ENCODE data around the gene MAGI2.
"Not testable (repeated sequence)": the region's sequence is repeated elsewhere in the genome, so short reads cannot be mapped to it uniquely, and the experiment has no call there.

Gene MAGI2

DNA sequence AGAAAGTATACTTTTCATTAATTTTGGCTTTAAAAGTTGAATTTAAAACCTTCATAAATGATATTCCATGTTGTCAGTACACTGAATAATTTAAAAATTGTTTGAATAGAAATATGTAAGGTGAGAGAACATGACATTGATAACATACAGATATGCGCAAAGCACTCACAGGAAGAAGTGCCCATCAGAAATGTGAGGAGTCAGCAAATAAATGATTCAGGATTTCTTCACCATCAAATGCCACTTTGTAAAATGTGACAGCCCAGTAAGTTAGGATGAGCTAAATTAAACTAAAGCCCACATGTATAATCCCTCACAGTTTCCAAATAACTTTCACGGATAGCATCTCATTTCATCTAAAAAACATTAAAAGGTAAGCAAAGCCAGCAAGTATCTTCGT, 417.6 kb downstream of the MAGI2 start:
- no peak for DNase-seq

DNA sequence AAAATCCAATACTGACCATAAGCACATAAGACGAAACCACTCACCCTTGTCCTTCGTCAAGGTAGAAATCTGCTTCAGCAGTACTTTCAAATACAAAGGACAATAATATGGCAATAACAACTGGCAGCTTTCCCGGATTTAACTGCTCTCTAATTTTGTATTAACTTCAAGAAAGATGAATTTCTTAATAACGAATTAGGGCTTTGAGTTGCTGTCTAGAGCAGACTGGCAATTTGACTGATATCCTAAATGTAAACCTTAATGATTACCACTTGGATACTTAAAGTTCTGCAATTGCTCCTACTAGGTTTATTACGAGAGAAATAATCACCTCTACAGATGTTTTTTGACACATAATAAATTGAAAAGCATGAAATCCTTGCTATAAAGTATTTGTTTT, 418.7 kb downstream of the MAGI2 start:
- DNase-seq = no peak

DNA sequence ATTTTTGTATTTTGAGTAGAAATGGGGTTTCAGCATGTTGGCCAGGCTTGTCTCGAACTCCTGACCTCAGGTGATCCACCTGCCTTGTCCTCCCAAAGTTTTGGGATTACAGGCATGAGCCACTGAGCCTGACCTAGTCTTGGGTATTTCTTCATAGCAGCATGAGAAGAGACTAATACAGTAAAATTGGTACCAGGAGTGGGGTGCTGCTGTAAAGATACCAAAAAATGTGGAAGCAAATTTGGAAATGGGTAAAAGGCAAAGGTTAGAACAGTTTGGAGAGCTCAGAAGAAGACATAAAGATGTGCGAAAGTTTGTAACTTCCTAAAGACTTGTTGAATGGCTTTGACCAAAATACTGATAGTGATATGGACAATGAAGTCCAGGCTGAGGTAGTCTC, 433.8 kb downstream of the MAGI2 start:
- not testable (repeated sequence) for DNase-seq

DNA sequence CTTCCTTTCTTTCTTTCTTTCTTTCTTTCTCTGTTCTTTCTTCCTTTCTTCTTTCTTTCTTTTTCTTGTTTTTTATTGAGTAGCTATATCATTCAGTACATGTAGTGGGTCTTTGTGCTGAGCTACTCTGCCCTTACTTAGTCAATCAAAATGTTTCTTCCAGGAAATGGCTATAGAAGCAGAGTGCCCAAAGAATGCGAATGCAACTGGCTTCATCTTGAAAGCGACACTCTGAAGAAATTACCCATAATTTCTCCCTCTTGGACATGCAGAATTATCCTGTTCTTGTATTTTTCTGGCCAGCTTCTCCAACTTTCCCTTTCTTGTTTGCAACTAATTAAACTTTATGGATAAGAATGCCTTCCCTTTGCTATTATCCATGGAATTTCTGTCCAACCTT, 441.5 kb downstream of the MAGI2 start:
- no peak for DNase-seq

DNA sequence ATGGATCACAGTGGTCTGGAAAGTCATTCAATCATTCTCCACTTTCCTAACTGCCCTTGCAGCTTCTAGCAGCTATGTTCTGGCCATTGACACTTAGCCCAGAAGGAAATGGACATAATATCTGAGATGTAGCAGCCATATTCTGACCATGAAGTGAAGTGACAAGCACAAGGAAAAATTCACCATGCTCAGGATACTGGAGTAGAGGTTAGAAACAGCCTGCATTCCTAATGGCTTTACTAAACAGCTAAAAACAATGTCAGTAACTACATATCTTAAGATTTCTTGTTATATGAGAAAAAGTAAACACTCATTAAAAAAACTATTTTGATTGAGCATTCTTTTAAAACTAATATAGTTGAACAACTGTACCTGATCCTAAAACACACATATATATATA, 443.8 kb downstream of the MAGI2 start:
- DNase-seq = no peak

DNA sequence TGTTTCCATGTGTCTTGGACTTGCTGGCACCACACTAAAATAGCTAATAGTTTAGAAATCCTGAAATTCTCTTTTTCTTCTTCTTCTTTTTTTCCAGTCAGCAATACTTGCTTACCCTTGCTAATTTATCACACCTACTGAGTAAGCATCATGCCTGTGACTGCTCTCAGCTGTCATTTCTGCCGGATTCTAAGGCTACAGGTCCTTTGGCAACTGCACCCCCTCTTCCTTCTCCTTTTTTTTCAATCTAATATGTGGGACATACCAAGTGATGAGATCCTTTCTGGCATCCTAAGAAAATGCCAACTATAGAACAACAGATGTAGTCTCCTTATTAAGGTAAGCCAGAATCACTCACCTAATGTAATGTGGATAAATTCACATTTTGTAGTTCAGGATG, 444.7 kb downstream of the MAGI2 start:
- DNase-seq = no peak

DNA sequence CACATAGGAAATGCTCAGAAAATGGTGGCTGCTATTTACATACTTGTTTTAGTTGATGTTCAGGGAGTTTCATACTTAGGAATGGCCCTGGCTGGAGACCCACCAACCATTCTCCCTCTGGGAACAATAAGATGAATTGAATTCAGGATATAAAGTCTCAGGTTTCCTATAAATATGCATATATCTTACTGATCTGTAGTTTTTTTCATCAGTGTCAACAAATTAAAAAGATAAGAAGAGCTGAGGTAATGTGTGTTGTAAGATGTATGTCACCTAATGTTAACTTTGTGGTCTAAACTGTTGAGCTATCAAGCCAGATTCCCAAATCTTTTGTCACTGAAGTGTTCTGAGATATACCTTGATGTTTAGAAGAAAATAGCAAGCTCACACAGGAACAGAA, 457.5 kb downstream of the MAGI2 start:
- no peak for DNase-seq

DNA sequence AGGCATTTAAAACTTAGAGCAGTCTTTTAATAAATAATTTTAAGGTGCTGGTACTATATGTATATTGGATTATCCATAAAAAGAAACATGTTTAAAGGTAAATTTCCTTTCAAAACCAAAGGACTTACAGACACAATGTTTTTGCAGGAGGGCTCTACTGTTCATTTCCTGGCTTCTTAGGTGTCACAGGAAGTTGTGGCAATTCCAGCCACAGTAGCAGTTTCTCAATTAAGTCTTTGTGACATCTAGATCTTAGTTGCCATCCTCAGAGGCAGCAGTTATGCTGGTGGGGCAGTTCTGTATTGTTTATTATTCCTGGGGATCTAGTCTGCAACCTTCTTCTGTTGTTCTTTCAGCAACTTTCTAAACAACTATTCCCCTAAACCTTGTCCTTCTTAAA, 460.1 kb downstream of the MAGI2 start:
- no peak for DNase-seq

DNA sequence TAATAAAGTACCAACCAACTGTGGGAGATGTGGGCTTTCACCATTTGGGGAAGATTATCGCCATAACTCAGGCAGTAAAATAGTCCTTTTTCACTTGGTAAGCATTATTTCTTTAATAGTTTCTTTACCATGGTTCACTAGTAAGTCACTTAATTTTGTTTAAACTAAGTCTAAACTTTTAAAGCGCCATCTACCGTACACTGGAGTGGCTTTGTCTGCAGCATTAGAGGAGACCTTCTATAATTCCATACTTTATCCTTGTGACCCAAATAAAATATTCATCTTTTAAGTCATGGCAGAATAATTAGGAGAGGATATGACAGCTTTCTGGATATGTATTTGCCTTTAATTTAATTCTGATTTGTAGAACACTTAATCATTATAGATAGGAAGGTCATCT, 468.0 kb downstream of the MAGI2 start:
- no peak for DNase-seq

DNA sequence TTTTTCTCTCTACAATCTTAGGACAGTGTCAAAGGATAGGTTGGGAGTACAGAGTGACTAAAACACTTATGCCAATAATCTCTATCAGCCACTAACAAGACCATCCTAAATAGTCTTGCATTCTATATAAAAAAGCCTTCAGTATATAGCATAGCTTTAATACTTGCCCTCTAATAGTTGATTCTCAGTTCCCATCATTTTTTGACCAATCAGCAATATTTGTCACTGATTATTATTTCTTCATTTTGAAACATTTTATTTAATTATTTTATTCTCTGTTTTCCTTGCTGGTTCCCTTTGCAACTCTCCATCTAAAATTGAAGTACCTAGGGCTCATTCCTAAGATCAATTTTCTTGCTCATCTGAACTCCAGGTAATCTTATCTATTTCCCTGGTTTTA, 470.0 kb downstream of the MAGI2 start:
- DNase-seq = no peak

DNA sequence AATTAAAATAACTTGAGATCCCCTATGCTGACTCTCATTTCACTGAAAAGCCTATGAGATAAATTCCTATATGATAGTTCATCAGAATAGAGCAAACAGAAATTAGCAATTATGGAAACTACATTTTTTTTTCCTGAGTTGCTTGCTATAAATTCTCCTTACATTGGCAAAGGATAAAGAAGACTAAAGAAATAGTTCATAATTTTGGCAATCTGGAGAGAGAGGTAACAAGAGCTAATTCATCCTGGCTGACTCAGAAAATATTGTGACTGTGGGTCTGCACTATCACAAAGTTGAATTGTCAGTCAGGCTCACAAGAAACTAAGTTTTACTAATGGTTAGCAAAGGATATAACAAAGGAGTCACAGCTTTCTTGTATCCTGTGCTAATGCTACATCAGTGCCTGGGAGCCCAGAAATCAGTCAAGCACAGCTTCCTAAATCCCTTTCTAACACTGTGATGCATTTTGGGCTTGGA, 483.0 kb downstream of the MAGI2 start:
- no peak for DNase-seq

DNA sequence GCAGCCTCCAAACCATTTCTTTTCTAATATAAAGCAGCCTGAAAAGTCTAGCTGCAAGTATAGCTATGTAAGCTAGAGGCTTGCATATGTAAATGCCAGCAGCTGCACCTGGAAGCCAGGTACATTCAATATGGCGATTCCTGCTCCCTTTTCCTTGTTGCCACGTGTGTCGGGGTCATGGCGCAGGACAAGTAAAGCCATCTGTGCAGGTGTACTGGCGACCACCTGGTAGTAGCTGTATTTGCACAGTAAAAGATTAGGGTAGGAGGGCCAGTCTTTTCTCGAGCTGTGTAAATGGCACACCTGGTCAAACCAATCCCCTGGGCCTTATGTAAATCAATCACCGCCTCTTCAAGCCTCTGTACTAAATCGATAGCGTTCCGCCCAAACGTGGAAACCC, 484.5 kb downstream of the MAGI2 start:
- no peak for DNase-seq

DNA sequence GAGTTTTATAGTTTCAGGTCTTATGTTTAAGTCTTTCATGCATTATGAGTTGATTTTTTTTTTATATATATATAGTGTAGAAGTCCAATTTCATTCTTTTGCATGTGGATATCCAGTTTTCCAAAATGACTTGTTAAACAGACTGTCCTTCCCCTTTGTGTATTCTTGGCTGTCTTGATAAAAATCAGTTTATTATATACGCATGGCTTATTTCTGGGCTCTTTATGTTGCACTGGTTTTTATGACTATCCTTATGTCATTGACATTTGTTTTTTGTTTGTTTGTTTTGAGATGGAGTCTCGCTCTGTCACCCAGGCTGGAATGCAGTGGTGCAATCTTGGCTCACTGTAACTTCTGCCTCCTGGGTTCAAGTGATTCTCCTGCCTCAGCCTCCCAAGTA, 485.9 kb downstream of the MAGI2 start:
- not testable (repeated sequence) for DNase-seq

DNA sequence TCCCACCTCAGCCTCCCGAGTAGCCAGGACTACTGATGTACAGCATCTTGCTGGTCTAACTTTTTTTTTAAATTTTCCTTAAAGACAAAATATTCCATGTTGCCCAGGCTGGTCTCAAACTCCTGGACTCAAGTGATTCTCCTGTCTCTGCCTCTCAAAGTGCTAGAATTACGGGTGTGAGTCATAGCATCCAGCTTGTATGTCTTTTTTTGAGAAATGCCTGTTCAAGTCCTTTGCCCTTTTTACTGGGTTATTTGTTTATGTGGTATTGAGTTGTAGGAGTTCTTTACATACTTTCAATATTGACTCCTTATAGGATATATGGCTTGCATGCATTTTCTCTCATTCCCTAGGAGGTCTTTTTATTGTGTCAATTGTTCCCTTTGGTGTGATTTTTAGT, 486.4 kb downstream of the MAGI2 start:
- DNase-seq = no peak

DNA sequence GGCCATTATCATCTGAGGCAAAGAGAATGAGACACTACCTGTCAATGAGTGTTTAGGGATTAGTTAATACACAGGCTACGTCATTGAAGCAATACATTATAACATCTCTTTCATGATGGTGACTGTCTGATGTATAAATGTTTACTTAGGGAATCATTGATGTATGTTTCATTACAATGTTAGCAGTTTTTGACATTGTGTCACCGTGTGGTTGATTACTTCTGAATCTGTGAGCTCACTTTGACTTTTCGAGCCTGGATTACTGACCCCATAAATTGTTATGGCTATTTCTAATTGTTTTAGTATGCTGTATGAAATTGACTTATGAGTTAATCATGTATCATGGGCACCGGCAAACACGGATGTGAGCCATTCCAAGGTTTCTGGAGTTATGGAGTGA, 494.0 kb downstream of the MAGI2 start:
- DNase-seq = no peak

DNA sequence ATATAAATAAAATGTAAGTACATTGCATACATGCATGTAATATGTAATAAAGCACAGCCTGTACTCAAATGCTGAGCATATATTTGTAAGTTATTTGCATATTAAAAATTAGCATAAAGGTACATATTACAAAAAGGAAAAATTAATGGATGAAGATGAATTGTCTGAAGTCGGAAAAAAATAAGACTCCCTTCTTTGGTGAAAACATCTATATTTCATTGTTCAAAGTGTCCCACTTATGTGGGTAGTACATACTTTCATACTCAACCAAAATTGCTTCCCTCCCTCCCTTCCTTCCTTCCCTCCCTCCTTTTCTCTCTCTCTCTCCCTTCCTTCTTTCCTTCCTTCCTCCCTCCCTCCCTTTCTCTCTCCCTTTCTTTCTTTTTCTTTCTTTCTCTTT, 498.1 kb downstream of the MAGI2 start:
- DNase-seq = no peak

DNA sequence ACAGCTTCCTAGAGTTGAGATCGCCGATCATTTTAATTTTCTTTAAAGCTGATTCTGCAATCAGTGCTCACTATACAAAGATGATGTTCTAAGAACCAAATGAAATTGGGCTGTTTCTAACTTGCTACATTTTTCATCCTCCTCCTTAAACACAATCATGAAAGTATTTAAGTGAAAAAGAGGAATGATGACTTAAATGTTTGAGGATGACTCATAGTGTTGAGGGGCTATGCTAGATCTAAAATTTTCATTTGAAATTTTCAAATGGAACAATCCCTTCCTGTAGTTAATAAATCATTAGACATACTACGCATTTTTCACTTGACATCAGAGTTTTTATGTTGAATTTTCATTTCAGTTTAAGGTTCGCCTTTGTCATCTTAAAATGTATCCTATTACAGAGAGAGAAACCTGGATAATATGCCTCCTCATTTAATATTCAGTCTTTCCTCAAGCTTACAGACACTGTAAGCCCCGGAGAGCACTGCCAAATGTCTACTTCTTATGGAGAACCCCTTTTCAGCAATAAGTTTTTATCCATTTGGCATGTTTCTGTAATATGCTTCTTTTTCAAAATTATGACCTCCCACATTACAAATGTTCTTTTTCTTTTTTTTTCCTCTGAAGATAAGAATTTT, 499.6 kb downstream of the MAGI2 start:
- DNase-seq = no peak

DNA sequence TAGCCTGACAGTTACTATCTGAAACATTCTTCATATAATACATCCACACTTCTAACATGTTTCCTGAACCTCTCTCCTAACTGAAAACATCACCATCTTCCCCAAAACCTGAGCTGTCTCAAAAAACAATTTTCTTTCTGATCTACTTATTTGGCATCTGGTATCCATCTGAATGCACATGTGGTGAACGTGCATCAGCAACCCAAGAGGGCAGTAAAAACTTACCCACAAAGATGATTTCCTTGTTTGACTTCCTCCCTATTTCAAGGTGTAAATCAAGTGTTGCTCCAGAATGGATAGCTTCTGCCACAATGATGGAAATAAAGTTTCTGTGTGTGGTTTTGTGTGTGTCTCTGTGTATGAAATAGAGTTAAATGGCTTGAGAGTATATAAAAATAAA, 500.4 kb downstream of the MAGI2 start:
- DNase-seq = no peak

DNA sequence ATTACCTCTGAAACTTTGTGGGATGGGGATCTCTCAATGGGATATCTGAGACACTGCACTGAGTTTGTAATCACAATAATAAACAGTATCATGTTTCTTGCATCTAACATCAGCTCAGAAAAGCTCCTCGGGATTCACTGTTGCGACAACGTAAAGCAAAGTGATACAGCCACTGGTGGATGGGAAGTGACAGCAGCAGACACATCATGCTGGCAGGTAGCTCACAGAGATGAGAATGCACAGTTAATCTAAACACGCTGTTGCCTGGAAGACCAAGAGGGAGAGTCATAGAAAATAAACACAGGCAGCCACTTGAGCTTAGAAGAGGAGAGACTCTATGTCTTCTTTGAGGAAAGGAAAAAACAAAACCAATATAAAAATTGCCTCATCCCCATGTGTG, 513.8 kb downstream of the MAGI2 start:
- no peak for DNase-seq

DNA sequence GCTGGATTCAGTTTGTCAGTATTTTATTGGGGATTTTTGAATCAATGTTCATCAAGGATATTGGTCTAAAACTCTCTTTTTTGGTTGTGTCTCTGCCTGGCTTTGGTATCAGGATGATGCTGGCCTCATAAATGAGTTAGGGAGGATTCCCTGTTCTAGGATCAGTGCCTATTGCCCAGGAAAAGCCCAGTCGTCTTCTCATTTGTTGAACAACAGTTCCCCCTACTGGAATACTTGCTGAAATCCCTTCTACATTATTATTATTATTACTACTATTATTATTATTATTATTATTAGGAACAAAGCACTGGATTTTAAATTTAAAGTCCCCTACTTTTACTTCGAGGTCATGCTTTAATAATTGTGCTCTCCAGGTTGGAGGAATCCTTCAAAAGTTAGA, 528.9 kb downstream of the MAGI2 start:
- no peak for DNase-seq

DNA sequence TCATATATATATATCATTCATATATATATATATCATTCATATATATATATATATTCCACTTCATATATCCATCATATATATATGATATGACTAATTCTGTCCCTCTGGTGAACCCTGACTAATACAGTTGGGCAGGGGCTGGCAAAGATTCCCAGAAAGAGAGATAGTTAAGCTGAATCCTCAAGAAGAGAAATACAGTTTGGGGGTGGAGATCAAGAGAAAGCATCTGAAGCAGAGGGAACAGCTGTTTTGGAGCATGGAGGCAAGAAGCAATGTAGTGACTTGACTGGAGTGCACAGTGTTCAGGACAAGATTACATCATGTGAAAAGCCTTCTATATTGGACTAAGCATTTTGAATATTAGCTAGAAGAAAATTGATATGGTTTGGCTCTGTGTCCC, 540.7 kb downstream of the MAGI2 start:
- no peak for DNase-seq

DNA sequence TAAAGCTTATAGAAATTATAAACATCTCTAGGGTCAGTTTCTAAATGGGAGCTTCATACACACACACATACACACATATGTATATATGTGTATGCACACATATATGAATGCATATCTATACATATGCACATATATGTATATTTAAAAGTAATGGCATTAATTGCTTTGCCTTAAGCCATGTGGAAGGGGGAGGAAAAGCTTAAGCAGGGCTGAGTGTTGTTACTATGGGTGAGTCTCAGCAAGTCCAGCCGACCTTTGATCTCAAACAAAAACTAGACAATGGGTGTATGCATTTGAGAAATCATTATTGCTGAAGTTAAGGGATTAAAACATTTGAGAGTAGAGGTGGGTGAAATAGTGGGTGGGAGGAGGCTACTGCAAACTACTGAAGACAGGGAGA, 546.7 kb downstream of the MAGI2 start:
- DNase-seq = no peak

DNA sequence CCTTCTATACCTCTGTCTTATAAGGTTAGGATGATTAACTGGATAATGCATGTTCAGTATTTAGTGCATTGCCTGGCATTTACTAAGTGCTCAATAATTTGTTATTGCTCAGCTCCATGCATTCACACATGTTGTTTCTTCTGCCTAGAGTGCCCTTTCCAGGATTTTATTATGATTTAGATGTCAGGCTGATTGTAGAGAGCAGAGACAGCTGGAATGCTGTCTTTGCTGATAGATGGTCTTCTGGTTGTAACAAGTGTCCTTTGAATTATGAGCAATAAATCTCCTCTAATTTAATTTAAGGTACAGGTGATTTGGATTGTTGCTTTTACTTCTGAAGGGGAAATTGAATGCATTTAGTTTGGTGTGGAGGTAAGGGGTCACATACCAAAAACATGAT, 548.0 kb downstream of the MAGI2 start:
- DNase-seq = no peak

DNA sequence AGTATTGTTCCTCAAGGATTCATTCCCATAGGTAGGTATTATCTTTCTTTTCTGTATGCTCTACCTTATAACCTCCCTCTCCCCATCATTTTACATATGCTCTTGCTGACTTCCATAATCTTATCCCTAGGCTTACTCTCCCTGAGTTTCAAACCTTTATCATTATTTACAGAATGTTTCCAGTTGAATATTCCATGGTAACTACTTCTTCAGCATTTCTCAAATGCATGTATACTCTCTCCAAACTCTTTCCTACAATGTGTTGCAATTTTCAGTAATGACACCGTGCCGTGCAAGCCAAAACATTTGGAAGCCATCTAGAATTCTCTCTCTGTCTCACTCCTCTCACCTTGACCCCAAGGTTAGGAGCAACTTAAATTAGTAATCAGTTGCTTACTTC, 548.5 kb downstream of the MAGI2 start:
- DNase-seq = no peak

DNA sequence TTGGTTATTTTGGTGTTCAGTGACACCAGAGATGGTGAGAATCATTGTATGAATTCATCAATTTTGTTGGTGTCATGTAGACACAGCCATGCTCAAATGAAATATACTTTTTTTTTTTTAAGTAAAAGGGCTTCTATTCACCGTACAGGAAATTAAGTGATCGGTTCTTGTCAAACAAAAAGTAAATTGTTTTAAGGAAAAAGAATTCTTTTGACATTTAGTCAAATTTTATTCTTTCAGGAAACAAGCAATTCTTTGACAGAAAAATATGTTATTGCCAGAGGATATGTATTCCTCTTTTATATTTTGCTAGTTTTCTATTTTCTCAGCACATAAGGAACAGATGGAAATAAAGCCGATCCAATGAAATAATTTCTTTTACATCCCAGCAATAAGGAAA, 551.9 kb downstream of the MAGI2 start:
- no peak for DNase-seq

DNA sequence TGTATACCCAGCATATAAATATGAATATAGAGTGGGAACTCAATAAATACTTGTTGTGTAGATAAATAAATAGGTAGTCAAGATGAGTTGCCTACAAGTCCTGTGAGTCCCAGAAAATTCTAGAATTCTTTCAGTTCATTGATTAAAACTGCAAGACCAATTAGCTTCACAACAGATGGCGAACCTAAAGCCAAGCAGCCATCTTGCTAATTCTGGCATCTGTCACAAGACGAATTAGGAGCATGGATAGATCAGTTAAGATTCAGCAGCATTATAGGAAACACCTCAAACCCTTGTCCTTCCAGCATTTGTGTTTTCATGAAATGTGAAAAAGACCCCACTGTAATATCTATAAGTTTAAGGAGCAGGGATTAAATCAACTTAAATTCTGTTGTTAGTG, 552.7 kb downstream of the MAGI2 start:
- peak; percentile 42 for DNase-seq

Data from eye (tissue), 1 donor.